LoVo (cell line): ENCODE data around the gene KANK2.
"Not testable (repeated sequence)": the region's sequence is repeated elsewhere in the genome, so short reads cannot be mapped to it uniquely, and the experiment has no call there.

Experiments
- DNase-seq: peaks from one replicate; pipeline ENCODE4 v3.0.0-alpha.2; 2016; ENCODE audit warnings: low spot score

The KANK2 gene

DNA sequence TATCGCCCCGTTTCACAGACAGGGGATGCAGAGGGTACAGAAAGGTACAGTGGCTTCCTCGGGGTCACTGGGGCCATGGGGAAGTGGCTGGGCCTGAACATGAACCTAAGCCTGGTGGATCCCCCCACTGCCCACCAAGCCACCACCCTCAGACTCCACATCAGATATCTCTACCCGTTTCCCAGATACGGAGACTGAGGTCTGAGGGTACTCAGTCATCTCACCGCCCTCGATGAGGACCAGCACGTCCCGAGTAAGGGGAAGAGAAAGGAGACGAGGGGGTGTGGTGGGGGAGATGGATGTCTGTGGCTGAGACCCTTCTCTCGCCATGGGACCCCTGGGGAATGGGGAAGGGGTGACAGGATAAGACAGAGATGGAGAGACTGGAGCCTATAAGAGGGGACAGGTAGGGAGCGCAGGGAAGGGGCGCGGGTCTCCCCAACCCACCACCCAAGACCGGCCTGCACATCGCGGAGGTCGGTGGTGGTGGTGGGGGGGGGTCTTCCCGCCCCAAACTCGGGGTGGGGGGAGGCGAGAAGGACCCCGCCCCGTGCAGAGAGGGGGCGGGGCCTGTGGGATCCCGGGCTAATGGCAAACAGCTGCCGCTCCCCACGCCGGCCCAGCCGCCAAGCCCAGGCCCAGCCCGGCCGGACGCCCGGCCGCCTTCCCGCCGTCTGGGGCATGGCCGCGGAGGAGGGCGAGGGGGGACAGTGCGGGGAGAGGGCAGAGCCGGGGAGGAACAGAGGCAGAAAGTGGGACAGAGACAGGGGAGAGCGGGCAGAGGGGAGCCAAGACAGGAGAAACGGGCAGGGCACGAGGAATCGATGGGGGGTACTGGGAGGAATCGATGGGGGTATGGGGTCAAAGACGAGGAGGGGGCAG lies 698 bp downstream of the KANK2 start:
- DNase-seq = no peak

DNA sequence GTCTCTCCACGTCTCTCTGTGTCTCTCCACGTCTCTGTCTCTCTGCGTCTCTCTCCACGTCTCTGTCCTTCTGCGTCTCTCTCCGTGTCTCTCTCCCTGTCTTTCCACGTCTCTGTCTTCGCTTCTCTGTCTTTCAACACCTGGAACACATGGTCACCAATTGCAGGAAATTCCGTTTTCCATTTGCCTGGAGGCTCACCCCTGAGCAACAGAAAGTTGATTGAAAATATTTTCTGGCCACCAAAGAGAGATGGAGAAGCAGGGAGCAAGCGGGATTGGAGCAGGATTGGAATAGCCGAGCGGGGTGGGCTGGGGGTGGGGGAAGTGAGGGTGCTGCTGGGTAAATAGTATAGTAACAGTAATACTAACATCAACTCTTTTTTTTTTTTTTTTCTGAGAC lies 1.7 kb downstream of the KANK2 start:
- DNase-seq = no peak

DNA sequence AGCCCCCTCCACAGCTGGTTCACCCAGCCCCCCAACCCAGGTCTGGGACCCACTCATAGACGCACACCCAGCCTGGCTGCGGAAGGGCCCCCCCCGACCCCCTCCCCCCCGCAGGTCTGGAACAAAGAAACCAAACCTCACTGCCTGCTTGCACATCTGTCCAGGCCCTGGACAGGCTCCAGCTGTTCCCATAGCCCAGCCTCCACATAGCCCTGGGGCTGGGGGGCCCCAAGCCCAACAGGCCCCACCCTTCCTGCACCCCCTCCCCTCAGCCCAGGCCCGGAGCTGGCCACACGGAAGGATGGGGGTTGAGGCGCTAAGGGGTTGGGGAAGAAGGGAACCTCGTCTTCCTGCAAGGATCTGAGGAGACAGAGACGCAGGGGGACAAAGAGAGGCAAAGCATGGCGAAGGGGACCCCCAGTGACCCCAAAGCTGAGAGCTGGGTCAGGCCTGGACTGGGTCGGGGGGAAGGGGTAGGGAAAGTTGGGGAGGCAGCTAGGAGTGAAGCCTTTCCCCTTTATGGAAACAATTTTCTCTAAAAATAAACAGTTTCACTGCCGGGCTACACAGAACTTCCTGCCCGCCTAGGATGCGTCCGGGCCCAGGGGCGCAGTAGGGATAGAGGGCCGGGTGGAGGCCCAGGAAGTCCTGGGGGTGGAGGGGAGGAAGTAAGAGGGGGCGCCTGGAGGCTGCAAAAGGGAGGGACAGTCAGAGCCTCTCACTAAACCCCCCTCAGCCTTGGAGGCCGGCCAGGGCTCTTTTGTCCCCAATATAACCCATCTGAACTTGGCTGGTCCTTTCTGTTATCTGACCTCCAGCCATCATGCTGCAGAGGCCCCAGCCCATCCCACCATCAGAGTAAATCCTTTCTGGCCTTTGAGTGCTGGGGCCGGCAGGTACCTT lies 2.4 kb downstream of the KANK2 start:
- DNase-seq = no peak

DNA sequence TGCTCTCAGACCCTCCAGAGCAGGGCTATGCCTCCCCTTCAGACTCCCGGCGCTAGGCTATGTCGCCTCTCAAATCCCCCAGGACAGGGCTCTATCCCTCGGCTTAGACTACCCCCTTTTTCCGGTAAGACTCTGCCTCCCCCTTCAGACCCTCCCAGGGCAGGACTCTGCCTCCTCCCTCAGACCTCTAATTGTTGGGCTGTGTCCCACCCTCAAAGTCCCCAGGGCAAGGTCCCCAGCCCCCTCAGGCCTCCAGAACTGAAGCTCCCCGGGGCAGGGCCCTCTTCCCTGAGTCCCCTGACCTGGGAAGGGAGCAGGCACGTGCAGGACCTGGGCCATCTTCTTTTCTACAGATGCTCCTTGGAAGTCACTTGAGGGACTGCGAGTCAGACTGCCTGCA lies 3.2 kb downstream of the KANK2 start:
- DNase-seq = no peak

DNA sequence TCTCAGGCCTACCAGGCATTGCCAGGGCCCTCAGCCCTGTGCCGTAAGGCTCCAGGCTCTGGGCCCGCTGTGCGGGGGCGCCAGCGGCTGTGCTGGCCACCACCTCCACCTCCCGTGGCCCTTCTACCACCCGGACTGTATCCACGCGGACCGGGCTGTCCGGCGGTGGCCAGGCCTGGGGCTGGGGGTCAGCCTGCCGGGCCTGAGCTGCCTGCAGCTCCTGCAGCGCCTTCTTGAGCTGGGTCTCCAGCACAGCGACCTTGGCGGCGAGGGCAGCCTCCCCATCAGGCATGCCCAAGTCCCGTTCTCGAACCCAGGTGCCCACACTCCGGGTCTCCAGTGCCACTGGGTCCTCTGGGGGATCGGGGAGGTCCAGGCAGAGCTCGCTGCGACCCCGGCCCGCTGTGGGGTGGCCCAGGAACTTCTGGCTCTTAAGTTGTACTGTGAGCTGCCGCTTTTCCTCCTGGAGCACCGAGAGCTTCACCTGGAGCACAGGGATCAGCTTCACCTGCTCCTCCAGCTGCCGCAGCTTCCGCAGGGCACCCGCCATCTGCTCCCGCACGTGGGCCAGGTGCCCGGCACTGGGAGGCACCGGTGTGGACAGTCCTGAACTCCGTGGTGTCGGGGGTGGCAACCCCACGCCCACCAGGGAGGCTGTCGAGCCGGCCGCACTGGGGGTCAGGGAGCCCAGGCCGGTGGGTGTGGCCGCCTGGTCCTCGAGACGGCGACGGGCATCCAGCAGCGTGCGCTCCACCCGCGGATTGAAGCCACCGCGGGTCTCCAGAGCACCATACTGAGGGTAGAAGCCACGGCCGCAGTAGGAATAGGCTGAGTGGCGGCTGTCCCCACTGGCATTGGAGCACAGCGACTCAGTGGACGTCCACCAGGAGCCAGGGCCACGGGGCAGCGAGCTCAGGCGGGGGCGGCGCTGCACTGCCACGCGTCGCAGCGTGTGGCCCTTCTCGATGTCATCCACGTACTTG lies 4.1 kb downstream of the KANK2 start:
- no peak for DNase-seq

DNA sequence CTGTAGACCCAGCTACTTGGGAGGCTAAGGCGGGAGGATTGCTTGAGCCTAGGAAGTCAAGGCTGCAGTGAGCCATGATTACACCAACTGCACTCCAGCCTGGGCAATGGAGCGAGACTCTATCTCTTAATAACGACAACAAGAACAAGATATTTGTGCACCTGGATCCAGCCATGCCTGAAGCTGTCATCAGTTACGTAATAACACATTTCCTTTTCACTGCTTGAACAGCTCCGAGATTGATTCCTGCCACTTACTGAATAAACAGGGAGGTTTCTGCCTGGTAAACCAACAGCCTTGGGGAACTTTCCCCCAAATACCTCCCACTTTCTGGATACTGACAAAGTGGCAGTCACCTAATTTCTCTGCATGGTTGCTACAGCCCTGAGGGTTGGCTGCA lies 5.4 kb downstream of the KANK2 start:
- DNase-seq = no peak

DNA sequence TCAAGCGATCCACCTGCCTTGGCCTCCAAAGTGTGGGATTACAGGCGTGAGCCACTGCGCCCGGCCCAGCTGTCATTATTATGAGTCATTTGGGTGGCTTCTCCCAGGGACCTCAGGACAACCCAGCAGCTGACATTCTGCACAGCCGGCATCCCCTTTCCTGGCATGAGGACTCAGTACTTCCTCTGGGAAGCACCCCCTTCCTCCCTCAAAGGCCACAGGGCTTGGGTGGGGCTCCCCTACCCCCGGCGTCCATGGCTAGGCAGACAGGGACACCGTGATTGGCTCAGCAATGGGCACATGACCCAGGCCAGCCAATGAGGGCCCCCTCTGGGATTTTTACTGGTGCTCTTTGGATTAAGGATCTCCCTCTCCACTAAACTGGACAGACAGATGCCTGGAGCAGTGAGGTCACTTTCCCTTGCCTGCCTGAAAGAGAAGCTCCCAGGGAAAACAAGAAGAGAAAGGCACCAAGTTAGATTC lies 6.0 kb downstream of the KANK2 start:
- peak; percentile 26 for DNase-seq

DNA sequence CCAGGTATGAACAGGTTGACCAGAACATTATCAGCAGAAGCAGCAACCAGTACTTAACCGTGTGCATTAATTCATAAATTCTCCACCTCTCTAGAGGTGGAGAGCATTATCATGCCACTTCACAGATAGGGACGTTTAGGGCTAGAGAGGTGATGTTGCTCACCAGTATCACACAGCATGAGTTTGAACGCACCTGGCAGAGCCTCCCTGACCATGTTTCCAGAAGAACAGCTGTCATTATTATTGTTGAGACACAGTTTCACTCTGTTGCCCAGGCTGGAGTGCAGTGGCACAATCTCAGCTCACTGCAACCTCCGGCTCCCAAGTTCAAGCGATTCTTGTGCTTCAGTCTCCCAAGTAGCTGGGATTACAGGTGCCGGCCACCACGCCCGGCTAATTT lies 6.8 kb downstream of the KANK2 start:
- DNase-seq = no peak

DNA sequence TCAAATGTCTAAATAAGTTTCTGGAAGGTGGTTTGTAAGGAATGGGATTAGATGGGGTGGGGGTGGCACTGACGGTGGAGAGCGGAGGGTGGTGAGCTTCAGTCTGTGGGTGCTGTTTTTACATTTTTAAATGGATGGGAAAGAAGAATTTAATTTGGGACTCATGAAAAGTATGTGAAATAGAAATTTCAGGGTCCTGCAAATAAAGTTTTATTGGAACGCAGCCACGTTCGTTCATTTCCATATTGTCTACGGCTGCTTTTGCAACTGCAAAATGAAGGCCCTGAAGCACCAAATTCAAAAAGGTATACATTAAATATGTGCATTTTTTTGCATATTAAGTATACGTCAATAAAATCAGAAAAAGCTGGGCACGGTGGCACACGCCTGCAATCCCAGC lies 9.9 kb downstream of the KANK2 start:
- DNase-seq = no peak

DNA sequence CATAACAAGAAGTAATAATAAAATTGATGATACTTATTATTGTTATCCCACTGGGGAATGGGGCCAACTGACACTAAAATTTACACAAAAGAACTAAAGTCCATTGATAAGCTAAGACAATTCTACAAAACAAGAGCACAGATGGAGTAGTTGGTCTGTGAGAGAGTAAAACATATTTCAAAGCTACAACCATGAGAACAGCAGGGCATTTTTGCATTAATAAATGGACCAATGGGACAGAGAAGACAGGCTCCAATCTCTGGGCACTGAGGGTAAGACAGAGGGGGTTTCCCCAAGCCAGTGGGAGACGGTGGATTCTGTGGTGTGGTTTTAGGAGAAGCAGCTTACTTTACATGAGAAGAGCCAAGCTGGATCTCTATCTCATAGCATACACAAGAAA lies 14.4 kb downstream of the KANK2 start:
- DNase-seq = no peak

DNA sequence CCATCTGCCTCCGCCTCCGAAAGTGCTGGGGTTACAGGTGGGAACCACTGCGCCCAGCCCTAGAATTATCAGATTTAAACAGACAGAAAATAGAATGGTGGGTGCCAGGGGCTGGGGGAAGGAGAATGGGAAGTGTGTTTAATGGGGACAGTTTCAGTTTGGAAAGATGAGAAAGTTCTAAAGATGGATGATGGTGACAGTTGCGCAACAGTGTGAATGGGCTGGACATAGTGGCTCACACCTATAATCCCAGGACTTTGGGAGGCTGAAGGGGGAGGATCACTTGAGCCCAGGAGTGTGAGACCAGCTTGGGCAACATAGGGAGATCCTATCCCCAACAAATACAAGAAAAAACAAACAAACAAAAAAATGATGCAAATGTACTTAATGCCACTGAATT lies 15.9 kb downstream of the KANK2 start:
- no peak for DNase-seq

DNA sequence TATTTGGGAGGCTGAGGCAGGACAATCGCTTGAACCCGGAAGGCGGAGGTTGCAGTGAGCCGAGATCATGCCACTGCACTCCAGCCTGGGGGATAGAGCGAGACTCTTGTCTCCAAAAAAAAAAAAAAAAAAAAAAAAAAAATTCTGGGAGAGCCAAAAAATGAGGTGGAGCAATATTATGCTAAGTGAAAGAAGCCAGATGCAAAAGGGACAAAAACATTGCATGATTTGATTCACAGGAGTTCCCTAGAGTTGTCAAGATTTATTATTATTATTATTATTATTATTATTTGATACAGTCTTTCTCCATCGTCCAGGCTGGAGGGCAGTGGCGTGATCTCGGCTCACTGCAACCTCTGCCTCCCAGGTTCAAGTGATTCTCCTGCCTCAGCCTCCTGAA lies 16.4 kb downstream of the KANK2 start:
- DNase-seq = not testable (repeated sequence)

DNA sequence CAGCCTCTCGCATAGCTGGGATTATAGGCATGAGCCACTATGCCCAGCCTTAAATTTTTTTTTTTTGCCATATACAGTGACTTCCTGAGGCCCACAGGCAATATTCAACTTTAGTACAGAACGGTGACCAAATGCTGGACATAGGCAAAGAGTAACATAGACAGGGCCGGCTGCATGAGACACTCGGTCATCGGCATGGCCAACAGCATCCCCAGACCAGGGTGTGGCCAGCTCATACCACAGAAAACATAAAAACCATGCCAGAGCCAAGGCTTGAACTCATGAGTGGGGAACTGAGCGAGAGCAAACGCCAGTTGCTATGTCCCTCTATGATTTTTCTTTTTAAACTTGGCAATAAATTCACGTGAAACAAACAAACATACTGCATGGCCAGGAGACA lies 17.0 kb downstream of the KANK2 start:
- DNase-seq = no peak

DNA sequence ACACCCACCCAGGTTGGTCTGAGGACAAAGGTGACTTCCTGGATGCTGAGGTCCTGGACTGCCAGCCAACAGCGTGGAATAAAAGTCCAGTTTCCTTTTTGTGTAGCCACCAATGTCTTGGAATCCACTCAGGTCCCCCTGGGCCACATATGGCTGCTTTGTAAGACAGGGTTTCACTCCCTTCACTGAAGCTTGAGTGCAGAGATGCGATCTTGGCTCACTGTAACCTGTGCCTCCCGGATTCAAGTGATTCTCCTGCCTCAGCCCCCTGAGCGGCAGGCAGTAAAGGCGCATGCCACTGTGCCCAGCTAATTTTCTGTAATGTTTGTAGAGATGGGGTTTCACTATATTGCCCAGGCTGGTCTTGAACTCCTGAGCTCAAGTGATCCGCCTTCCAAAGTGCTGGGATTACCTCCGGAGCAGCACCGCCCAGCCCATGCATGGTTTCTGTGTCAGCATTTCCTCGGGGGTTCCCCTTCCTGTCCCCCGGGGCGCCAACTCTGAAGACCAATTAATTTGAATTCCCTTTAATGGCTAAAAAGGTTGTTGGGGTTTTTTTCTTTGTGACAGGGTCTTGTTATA lies 17.5 kb downstream of the KANK2 start:
- DNase-seq = no peak

DNA sequence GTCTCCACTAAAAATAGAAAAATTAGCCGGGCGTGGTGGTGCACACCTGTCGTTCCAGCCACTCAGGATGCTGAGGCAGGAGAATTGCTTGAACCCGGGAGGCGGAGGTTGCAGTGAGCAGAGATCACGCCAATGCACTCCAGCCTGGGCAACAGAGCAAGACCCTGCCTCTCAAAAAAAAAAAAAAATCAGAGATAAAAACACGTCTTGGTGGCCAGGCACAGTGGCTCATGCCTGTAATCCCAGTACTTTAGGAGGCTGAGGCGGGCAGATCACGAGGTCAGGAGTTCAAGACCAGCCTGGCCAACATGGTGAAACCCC lies 18.2 kb downstream of the KANK2 start:
- DNase-seq = not testable (repeated sequence)

DNA sequence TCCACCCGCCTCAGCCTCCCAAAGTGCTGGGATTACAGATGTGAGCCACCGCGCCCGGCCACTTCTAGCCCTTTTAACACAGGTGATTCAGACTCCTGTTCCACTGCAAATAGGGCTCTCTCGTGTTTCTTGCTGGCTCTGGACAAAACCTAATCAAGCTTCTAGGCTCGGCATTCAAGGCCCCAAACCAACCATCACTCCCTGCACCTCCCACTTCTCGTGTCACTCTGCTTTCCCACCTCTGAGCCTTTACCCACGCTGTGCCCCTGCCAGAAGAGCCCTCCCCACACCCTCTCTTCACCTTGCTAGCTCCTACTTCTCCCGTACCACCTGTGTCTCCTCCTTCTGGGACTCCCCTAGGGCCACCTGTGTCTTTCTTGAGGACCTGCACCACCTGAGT lies 19.8 kb downstream of the KANK2 start:
- no peak for DNase-seq

DNA sequence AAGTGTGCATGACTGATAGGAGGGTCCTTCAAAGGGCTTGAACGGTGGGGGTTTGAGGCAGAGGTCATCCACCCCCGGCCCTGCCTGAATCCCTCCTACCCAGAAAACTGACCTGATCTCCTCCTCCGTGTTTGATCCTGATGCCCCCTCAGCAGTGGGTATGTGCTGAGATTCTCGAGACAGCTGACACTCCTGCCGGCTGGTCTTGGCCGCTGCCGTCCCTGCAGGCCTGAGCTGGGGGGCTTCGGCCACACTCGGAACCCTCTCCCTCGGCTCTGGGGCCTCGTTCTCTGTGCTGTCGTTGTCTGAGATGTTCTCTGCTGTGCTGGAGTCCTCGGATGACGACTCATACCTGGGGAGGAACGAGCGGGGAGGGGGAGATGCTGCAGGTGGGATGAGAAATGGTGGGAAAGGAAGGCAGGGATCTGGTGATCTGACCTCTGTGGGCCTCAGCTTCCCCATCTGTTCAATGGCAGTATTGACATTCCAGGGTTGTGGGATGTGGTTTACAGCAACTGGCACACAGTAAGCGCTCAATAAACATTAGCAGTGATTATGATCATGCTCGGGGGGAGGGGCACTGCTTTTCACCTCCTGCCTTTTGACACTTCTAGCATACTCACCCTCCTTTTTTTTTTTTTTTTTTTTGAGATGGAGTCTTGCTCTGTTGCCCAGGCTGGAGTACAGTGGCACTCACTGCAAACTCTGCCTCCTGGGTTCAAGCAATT lies 20.7 kb downstream of the KANK2 start:
- no peak for DNase-seq

DNA sequence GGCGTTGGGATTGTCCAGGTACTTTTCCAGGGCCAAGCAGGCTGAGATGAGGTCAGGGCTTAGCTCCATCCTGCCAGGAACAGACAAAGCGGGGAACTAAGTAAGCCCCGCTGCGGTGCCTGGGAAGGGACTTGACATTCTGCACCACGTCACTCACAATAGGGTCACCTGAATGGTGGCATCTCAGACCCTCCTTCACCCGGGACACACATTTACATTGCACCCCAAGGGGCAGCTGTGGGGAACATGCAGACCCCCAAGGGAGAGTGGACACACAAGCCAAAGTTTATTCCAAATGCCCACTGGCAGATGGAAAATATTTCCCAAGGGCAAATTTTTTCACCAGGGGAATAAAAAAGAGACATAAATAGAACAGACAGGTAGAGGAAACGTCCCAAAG lies 21.4 kb downstream of the KANK2 start:
- no peak for DNase-seq

DNA sequence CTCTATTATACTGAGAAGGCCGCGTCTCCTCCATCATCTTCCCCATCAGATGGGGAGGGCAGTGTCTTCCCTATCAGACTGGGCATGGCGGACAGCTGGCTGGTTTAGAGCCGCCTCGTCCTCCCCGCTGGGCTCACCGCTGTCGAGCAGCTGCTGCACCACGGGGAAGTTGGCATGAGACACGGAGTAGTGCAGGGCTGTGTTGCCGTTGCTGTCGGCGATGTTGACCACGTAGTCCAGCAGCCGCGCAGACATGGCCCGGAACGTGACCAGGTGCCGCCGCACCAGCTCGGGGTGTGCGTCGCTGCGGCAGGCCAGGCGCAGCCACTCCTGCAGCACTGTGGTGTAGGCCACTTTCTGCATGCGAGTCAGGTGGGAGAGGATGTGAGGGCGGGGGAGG lies 23.0 kb downstream of the KANK2 start:
- DNase-seq = no peak

DNA sequence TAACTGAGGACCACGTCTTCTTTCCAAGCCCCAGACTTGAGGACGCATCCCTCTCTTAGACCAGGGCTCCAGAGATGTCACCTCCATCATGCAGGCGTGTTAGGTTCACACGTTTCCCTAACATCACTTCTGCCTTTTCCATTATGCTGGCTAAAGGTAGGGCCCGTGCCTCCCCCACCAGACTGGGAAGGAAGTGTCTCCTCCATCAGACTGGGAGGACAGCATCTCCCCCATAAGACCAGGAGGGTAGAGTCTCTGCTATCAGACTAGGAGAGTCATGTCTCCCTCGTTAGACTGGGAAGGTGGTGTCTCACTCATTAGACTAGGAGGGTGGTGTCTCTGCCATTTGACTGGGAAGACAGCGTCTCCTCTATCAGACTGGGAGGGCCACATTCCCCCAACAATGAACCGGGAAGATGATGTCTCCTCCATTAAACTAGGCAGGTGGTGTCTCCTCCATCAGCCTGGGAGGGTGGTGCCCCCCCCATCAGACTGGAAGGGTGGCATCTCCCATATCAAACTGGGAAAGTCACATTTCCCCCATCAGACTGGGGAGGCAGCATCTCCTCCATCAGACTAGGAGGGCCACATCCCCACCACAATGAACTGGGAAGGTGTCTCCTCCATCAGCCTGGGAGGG lies 23.7 kb downstream of the KANK2 start:
- no peak for DNase-seq
